GM21367 (cell line): Measurements from ENCODE around the gene KSR1.

Source experiments
- ATAC-seq: cut with Tn5 transposase; IDR thresholded peaks from one replicate; pipeline ENCODE4 v1.9.1; 2021; ENCODE audit not compliant: unreplicated experiment

The KSR1 gene

GRCh38 chr17:27549251-27549893 is 93.1 kb downstream of the KSR1 start:
- ATAC-seq = no peak

GRCh38 chr17:27550291-27550930 is 94.2 kb downstream of the KSR1 start:
- ATAC-seq = no peak

- ATAC-seq = no peak
Observed at GRCh38 chr17:27550974-27551505, 94.8 kb downstream of the KSR1 start.

GRCh38 chr17:27551701-27552248 is 95.5 kb downstream of the KSR1 start:
- no peak for ATAC-seq

- no peak for ATAC-seq
Observed at GRCh38 chr17:27552276-27552732, 96.1 kb downstream of the KSR1 start.

- no peak for ATAC-seq
Observed at GRCh38 chr17:27553019-27553511, 96.8 kb downstream of the KSR1 start.

GRCh38 chr17:27554152-27554551 is 97.9 kb downstream of the KSR1 start:
- ATAC-seq = no peak

GRCh38 chr17:27554911-27555310 is 98.7 kb downstream of the KSR1 start:
- ATAC-seq = no peak

GRCh38 chr17:27555339-27555738 is 99.1 kb downstream of the KSR1 start:
- ATAC-seq = no peak

- no peak for ATAC-seq
Observed at GRCh38 chr17:27558341-27558740, 102.1 kb downstream of the KSR1 start.

GRCh38 chr17:27558842-27559505 is 102.7 kb downstream of the KSR1 start:
- no peak for ATAC-seq

- no peak for ATAC-seq
Observed at GRCh38 chr17:27559506-27560481, 103.5 kb downstream of the KSR1 start.

GRCh38 chr17:27560668-27561067 is 104.4 kb downstream of the KSR1 start:
- ATAC-seq = no peak

- no peak for ATAC-seq
Observed at GRCh38 chr17:27562777-27563455, 106.7 kb downstream of the KSR1 start.

GRCh38 chr17:27563532-27563931 is 107.3 kb downstream of the KSR1 start:
- ATAC-seq = no peak

- no peak for ATAC-seq
Observed at GRCh38 chr17:27564463-27564862, 108.2 kb downstream of the KSR1 start.

GRCh38 chr17:27565874-27566670 is 109.8 kb downstream of the KSR1 start:
- no peak for ATAC-seq

GRCh38 chr17:27566671-27567562 is 110.7 kb downstream of the KSR1 start:
- ATAC-seq = no peak
